Measurements from ENCODE around the gene TSSC4.
"Not testable (repeated sequence)": the region's sequence is repeated elsewhere in the genome, so short reads cannot be mapped to it uniquely, and the experiment has no call there.

Gene TSSC4

DNA sequence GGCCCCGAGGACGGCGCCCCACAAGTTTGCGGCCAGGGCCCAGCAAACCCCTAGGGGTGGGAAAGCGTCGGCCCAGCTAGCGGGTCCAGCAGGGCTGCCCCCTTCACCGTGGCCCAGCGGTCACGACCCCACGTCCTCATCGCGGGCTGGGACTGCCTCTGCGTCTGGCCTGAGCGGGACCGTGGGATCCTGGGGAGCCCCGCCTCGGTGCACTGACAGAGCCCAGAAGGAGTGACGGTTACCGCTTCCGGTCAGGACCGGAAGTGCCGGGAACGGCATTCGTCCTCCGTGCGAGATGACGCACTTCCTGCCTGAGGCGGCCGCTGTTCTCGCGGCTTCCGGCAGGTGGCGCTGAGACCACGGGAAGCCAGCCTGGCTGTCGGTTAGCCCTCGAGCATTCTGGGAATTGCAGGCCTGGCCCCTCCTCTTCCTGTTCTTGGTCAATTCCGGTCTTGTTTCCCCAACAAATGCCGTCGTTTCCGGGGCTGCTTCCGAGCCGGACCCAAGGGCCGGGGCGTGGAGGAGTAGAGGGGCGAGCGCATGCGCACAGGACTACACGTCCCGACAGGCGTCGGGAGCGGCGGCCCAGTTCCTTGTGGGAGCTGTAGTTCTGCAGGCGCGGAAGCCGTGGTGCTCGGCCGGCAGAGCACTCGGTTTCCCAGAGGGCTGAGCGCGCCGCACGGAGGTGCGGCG, at the start of gene TSSC4:
TSS of gene TSSC4 (plus strand) at position 682 of the 693 bp plus-strand sequence. CDS start 1,884 bp downstream, outside the sequence.
- H3K36me3 ChIP-seq (ENCODE audit: control insufficient read depth in 2 of 2, insufficient read depth in 2 of 2, low read length in 2 of 2), result peaks cover 27 to 38% of the 10 kb centered on the region in 2 donors
- H3K4me1 ChIP-seq (ENCODE audit: control insufficient read depth, insufficient read depth, low read length), result peaks cover 33% of the 10 kb centered on the region
- peak within 1 kb of the TSS; percentile 98 to 100 for H3K4me3 ChIP-seq (ENCODE audit: low read length in 2 of 2)
- H3K27ac ChIP-seq (ENCODE audit: low read length), result peak within 1 kb of the TSS; percentile 99
- H3K9me3 ChIP-seq (ENCODE audit: control insufficient read depth in 2 of 2, low read length in 2 of 2), result no peaks in the 10 kb centered on the region
- H3K9ac ChIP-seq (ENCODE audit: low read length in 2 of 2), result peak within 1 kb of the TSS; percentile 99 to 100
- no peaks in the 10 kb centered on the region for H3K27me3 ChIP-seq (ENCODE audit: control insufficient read depth in 1 of 2, insufficient read depth in 2 of 2, low read length in 2 of 2)

- Histone ChIP-seq H3K4me1 (ENCODE audit: control insufficient read depth, insufficient read depth, low read length) (no peaks in the 10 kb centered on the region), H3K27me3 (ENCODE audit: control insufficient read depth in 1 of 2, insufficient read depth in 2 of 2, low read length in 2 of 2) (no peaks in the 10 kb centered on the region), H3K9ac (ENCODE audit: low read length in 2 of 2) (no peak overlapping the region), H3K9me3 (ENCODE audit: control insufficient read depth in 2 of 2, low read length in 2 of 2) (peaks cover 0 to 9% of the 10 kb centered on the region in 2 donors), H3K36me3 (ENCODE audit: control insufficient read depth in 2 of 2, insufficient read depth in 2 of 2, low read length in 2 of 2) (no peaks in the 10 kb centered on the region), H3K27ac (ENCODE audit: low read length) (no peak overlapping the region), H3K4me3 (ENCODE audit: low read length in 2 of 2) (no peak overlapping the region)
These were observed 48.8 kb upstream of the TSSC4 start for GRCh38 chr11:2351701-2352100.

- Histone ChIP-seq H3K27me3 (ENCODE audit: control insufficient read depth in 1 of 2, insufficient read depth in 2 of 2, low read length in 2 of 2) (no peaks in the 10 kb centered on the region), H3K4me3 (ENCODE audit: low read length in 2 of 2) (no peak overlapping the region)
These were observed 48.1 kb upstream of the TSSC4 start for GRCh38 chr11:2352420-2352819.

DNA sequence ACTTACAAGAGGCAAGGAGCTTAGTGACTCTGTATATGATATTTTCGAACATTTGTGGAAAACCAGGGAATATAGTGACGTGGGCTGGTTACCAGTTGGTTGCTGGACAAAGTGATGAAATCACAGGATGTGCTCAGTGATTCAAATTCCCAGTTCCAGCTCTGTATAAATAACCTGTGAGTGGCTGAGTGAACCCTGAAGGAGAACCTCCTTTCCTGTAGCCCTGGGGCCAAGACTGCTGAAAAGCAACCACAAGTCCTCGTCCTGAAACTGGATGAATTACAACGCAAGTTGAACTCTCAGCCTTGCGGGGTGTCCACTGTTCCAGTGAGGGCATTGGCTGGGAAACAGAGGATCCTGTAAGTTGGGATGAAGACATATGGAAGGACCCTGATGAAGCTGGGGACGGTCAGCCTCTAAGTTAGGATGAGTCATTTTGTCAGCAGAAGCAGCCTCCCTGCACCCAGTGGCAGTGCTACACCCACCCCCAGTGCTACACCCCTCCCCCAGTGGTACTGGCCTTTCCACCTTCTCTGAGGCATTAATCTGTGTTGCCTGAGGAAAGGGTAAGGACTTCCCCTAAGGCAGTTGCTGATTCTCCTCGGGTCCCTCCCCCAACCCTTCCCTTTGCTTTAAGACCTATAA, 45.4 kb upstream of the TSSC4 start:
- Histone ChIP-seq H3K9me3 (ENCODE audit: control insufficient read depth in 2 of 2, low read length in 2 of 2) (no peaks in the 10 kb centered on the region), H3K9ac (ENCODE audit: low read length in 2 of 2) (no peak overlapping the region), H3K36me3 (ENCODE audit: control insufficient read depth in 2 of 2, insufficient read depth in 2 of 2, low read length in 2 of 2) (no peaks in the 10 kb centered on the region), H3K27me3 (ENCODE audit: control insufficient read depth in 1 of 2, insufficient read depth in 2 of 2, low read length in 2 of 2) (no peaks in the 10 kb centered on the region), H3K4me3 (ENCODE audit: low read length in 2 of 2) (no peak overlapping the region), H3K4me1 (ENCODE audit: control insufficient read depth, insufficient read depth, low read length) (no peaks in the 10 kb centered on the region), H3K27ac (ENCODE audit: low read length) (no peak overlapping the region)

More at GRCh38 chr11:2352420-2352819, 48.1 kb upstream of the TSSC4 start:
- Histone ChIP-seq H3K36me3 (ENCODE audit: control insufficient read depth in 2 of 2, insufficient read depth in 2 of 2, low read length in 2 of 2) (no peaks in the 10 kb centered on the region), H3K9ac (ENCODE audit: low read length in 2 of 2) (no peak overlapping the region), H3K9me3 (ENCODE audit: control insufficient read depth in 2 of 2, low read length in 2 of 2) (peaks cover 0 to 9% of the 10 kb centered on the region in 2 donors), H3K27ac (ENCODE audit: low read length) (no peak overlapping the region), H3K4me1 (ENCODE audit: control insufficient read depth, insufficient read depth, low read length) (no peaks in the 10 kb centered on the region)

- Histone ChIP-seq H3K9ac (ENCODE audit: low read length in 2 of 2) (no peak overlapping the region), H3K9me3 (ENCODE audit: control insufficient read depth in 2 of 2, low read length in 2 of 2) (no peaks in the 10 kb centered on the region), H3K36me3 (ENCODE audit: control insufficient read depth in 2 of 2, insufficient read depth in 2 of 2, low read length in 2 of 2) (no peaks in the 10 kb centered on the region), H3K27ac (ENCODE audit: low read length) (no peak overlapping the region), H3K27me3 (ENCODE audit: control insufficient read depth in 1 of 2, insufficient read depth in 2 of 2, low read length in 2 of 2) (no peaks in the 10 kb centered on the region), H3K4me3 (ENCODE audit: low read length in 2 of 2) (no peak overlapping the region), H3K4me1 (ENCODE audit: control insufficient read depth, insufficient read depth, low read length) (no peaks in the 10 kb centered on the region)
These were observed 43.3 kb upstream of the TSSC4 start for GRCh38 chr11:2357246-2357645.

DNA sequence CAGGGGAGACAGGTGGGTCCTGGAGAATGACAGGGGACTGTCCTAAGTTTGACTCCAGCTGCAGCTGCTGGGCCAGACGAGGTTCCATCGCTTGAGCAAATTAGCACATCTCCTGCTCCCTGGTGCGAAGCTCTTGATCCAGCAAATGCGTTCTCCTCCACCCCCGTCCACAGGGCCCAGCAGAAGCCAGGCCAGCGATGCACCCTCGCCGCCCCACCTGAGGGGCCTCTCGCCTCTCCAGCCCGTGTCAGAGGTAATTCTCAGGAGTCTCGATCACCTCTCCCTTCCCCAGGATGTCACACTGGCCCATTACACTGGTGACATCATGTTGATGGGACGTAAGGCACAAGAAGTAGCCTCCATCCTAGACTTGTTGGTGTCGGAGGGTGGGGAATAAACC, 42.9 kb upstream of the TSSC4 start:
- H3K27me3 ChIP-seq (ENCODE audit: control insufficient read depth in 1 of 2, insufficient read depth in 2 of 2, low read length in 2 of 2); H3K36me3 ChIP-seq (ENCODE audit: control insufficient read depth in 2 of 2, insufficient read depth in 2 of 2, low read length in 2 of 2); H3K4me1 ChIP-seq (ENCODE audit: control insufficient read depth, insufficient read depth, low read length); H3K27ac ChIP-seq (ENCODE audit: low read length); H3K9me3 ChIP-seq (ENCODE audit: control insufficient read depth in 2 of 2, low read length in 2 of 2); H3K9ac ChIP-seq (ENCODE audit: low read length in 2 of 2); H3K4me3 ChIP-seq (ENCODE audit: low read length in 2 of 2): not testable (repeated sequence)

DNA sequence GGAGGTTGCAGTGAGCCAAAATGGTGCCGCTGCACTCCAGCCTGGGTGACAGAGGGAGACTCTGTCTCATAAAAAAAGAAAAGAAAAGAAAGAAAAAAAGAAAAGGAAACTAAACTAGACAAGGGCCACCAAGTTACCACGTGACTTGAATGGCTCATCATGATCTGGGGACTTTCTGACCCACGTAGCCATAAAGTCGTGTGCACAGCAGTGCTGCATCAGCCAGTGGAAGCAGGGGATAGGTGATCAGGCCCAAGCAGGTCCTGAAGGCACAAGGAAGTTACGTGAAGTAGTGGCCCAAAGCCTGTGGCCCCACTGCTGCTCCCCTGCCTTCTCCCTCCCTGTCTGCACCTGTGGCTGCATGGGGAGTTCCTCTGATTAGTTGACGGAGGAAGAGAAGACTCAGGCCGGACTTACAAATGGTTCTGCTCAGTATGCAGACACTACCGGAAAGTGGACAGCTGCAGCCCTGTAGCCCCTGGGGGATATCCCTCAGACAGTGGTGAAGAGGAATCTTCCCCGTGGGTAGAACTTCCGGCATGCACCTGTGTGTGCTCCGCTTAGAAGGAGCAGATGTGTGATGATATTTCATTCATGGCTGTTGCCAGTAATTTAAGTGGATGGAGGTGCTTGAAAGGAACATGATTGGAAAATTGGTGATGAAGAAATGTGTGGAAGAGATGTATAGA, 41.7 kb upstream of the TSSC4 start:
- H3K27ac ChIP-seq (ENCODE audit: low read length), result no peak overlapping the region
- H3K4me3 ChIP-seq (ENCODE audit: low read length in 2 of 2), result no peak overlapping the region
- H3K36me3 ChIP-seq (ENCODE audit: control insufficient read depth in 2 of 2, insufficient read depth in 2 of 2, low read length in 2 of 2), result no peaks in the 10 kb centered on the region
- H3K9me3 ChIP-seq (ENCODE audit: control insufficient read depth in 2 of 2, low read length in 2 of 2), result no peaks in the 10 kb centered on the region
- H3K27me3 ChIP-seq (ENCODE audit: control insufficient read depth in 1 of 2, insufficient read depth in 2 of 2, low read length in 2 of 2), result no peaks in the 10 kb centered on the region
- no peak overlapping the region for H3K9ac ChIP-seq (ENCODE audit: low read length in 2 of 2)
- peaks cover 2% of the 10 kb centered on the region for H3K4me1 ChIP-seq (ENCODE audit: control insufficient read depth, insufficient read depth, low read length)

GRCh38 chr11:2359557-2359956, 41.0 kb upstream of the TSSC4 start:
- no peaks in the 10 kb centered on the region for H3K9me3 ChIP-seq (ENCODE audit: control insufficient read depth in 2 of 2, low read length in 2 of 2)
- H3K36me3 ChIP-seq (ENCODE audit: control insufficient read depth in 2 of 2, insufficient read depth in 2 of 2, low read length in 2 of 2), result no peaks in the 10 kb centered on the region
- no peak overlapping the region for H3K27ac ChIP-seq (ENCODE audit: low read length)
- peaks cover 2% of the 10 kb centered on the region for H3K4me1 ChIP-seq (ENCODE audit: control insufficient read depth, insufficient read depth, low read length)
- no peak overlapping the region for H3K4me3 ChIP-seq (ENCODE audit: low read length in 2 of 2)
- H3K9ac ChIP-seq (ENCODE audit: low read length in 2 of 2), result no peak overlapping the region
- H3K27me3 ChIP-seq (ENCODE audit: control insufficient read depth in 1 of 2, insufficient read depth in 2 of 2, low read length in 2 of 2), result no peaks in the 10 kb centered on the region

GRCh38 chr11:2360081-2360642, 40.4 kb upstream of the TSSC4 start:
- Histone ChIP-seq H3K36me3 (ENCODE audit: control insufficient read depth in 2 of 2, insufficient read depth in 2 of 2, low read length in 2 of 2) (no peaks in the 10 kb centered on the region), H3K27ac (ENCODE audit: low read length) (no peak overlapping the region), H3K4me1 (ENCODE audit: control insufficient read depth, insufficient read depth, low read length) (peaks cover 2% of the 10 kb centered on the region), H3K9ac (ENCODE audit: low read length in 2 of 2) (no peak overlapping the region), H3K27me3 (ENCODE audit: control insufficient read depth in 1 of 2, insufficient read depth in 2 of 2, low read length in 2 of 2) (no peaks in the 10 kb centered on the region), H3K4me3 (ENCODE audit: low read length in 2 of 2) (no peak overlapping the region), H3K9me3 (ENCODE audit: control insufficient read depth in 2 of 2, low read length in 2 of 2) (no peaks in the 10 kb centered on the region)

DNA sequence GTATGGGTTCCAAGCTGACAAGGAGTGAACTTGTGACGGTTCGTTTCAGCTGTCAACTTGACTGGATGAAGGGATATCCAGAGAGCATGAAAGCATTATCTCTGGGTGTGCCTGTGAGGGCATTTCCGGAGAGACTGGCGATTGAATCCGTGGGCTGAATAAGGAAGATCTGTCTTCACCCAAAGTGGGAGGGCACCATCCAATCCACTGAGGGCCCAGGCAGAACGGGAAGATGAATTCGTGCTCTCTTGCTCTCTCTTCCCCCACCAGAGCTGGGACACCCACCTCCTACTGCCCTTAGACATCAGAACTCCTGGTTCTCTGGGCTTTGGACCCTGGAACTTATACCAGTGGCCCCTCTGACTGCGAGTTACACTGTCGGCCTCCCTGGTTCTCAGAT, 39.0 kb upstream of the TSSC4 start:
- Histone ChIP-seq H3K27ac (ENCODE audit: low read length) (no peak overlapping the region), H3K4me1 (ENCODE audit: control insufficient read depth, insufficient read depth, low read length) (peaks cover 12% of the 10 kb centered on the region), H3K9me3 (ENCODE audit: control insufficient read depth in 2 of 2, low read length in 2 of 2) (no peaks in the 10 kb centered on the region), H3K9ac (ENCODE audit: low read length in 2 of 2) (no peak overlapping the region), H3K36me3 (ENCODE audit: control insufficient read depth in 2 of 2, insufficient read depth in 2 of 2, low read length in 2 of 2) (no peaks in the 10 kb centered on the region), H3K27me3 (ENCODE audit: control insufficient read depth in 1 of 2, insufficient read depth in 2 of 2, low read length in 2 of 2) (no peaks in the 10 kb centered on the region), H3K4me3 (ENCODE audit: low read length in 2 of 2) (no peak overlapping the region)
